Measurements from ENCODE around the gene CYP4F11. TPM values are rescaled to one million over a fixed set of nuclear protein-coding genes. Genes with fewer than 3 reads are reported as not detected.
"Not testable (repeated sequence)": the region's sequence is repeated elsewhere in the genome, so short reads cannot be mapped to it uniquely, and the experiment has no call there.

CYP4F11 gene
- total RNA-seq, 1 donor from 2014 or later = not detected

DNA sequence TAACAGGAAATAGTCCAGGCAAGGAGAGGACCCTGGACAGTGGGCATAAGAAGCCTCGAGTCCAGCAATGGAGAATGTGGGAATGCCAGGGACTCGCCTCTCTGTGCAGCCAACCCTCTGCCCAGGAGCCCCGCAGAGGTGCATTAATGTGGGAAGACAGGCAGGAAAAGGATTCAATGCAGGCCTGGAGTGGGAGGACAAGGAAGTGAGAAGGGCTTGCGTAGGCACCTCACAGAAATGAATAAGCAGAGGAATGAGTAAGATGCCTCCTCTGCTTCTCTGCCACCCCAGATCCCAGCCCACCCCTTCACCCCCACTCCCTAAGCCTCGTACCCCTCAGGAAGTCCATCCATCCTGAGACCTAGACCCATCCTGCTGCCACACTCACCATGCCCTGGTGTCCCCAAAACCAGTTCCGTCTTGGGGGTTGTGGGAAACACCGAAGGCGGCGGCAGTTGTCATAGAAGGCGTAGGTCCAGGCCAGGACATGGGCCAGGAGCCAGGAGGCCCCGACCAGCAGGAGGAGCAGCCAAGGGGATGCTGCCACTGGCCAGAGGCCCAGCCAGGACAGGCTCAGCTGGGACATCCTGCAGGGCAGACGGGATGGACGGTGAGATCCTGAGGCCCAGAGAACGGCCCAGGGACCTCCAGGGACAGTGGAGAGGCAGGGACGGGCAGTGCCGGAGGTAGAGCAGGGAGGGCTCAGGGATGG, 37.1 kb downstream of the CYP4F11 start:
- no peak overlapping the region for H3K4me3 ChIP-seq (ENCODE audit: low read depth, low read length)
- no peak for DNase-seq (ENCODE audit: low read depth)
- TF ChIP-seq, protein P1, sequence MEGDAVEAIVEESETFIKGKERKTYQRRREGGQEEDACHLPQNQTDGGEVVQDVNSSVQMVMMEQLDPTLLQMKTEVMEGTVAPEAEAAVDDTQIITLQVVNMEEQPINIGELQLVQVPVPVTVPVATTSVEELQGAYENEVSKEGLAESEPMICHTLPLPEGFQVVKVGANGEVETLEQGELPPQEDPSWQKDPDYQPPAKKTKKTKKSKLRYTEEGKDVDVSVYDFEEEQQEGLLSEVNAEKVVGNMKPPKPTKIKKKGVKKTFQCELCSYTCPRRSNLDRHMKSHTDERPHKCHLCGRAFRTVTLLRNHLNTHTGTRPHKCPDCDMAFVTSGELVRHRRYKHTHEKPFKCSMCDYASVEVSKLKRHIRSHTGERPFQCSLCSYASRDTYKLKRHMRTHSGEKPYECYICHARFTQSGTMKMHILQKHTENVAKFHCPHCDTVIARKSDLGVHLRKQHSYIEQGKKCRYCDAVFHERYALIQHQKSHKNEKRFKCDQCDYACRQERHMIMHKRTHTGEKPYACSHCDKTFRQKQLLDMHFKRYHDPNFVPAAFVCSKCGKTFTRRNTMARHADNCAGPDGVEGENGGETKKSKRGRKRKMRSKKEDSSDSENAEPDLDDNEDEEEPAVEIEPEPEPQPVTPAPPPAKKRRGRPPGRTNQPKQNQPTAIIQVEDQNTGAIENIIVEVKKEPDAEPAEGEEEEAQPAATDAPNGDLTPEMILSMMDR (conservative IDR thresholded peaks at IDR 0.05; ENCODE audit: low read depth, low read length) = no peak

DNA sequence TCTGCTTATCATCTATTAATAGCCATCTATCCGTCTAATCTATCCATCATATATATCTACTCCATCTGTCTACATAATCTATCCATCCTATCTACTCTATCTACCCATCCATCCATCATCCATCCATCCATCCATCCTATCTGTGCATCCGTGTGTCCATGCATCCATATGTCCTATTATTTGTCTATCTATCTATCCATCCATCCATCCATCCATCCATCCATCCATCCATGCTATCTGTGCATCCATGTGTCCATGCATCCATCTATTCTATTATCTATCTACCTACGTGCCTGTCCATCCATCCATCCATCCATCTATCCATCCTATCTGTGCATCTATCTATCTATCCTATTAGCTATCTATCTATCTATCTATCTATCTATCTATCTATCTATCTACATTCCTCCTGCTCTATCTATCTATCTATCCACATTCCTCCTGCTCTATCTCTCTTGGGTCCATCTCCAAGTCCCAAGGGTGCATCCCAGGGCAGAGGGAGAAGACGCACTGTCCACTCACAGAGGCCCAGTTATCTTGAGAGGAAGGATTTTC, 38.4 kb downstream of the CYP4F11 start:
- no peak overlapping the region for H3K4me3 ChIP-seq (ENCODE audit: low read depth, low read length)
- TF ChIP-seq, protein P1 (conservative IDR thresholded peaks at IDR 0.05; ENCODE audit: low read depth, low read length) = no peak
- DNase-seq (ENCODE audit: low read depth) = no peak

DNA sequence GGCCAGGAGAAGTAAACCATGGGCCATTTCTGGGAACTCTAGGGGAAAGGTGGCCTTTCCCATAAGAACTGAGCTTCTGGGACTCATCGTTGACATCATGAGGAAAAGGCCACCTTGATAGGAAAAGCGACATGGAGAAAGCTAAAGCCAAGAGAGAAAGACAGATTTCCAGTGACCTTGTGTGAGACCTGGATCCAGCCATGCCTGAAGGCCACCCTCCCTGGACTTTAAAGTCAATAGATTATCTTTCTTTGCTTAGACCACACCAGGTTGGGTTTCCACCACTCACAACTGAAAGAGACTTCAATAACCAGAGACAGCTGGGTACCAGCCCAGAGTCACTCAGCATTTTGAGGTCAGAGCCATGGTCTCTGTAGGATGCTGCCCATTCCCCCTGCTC, 40.0 kb downstream of the CYP4F11 start:
- H3K4me3 ChIP-seq (ENCODE audit: low read depth, low read length) = no peak overlapping the region
- TF ChIP-seq, protein P1 (conservative IDR thresholded peaks at IDR 0.05; ENCODE audit: low read depth, low read length) = no peak
- no peak for DNase-seq (ENCODE audit: low read depth)

DNA sequence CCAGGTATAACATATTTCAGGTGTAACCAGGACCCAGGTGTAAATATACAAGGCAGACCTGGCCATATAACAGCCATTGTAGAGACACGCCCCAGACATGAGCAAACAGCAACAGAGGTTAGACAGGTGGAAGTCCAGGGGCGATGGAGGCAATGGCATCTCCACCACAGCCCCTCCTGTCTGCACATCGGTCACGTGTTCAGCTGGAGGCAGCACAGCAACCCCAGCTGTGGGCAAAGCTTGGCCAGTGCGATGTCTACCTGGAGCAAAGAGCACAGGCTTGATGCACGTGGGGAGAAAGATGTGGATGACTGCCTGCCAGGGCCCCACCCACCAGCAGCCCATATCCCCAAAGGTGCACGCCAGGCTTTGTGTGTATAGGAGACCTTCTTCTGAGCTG, 40.9 kb downstream of the CYP4F11 start:
- no peak for DNase-seq (ENCODE audit: low read depth)
- H3K4me3 ChIP-seq (ENCODE audit: low read depth, low read length) = no peak overlapping the region
- TF ChIP-seq, protein P1 (conservative IDR thresholded peaks at IDR 0.05; ENCODE audit: low read depth, low read length) = no peak

DNA sequence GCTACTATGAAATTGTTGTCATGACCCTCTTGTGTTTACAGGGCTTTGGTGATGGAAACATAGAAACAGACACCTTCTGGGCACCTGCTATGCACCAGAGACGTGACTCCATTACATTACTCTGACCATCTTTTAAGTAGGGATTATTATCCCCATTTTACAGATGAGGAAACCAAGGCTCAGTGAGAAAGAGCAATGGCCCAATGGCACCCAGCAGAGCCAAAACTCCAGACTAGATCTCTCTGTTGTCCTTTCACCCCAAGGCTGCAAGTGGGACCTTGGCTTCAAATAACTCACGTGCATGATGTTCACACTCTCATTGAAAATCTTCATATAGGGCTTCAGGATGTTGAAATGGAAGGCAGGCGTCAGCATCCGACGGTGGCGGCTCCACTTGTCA, 42.3 kb downstream of the CYP4F11 start:
- no peak for DNase-seq (ENCODE audit: low read depth)
- H3K4me3 ChIP-seq (ENCODE audit: low read depth, low read length) = no peak overlapping the region
- TF ChIP-seq, protein P1 (conservative IDR thresholded peaks at IDR 0.05; ENCODE audit: low read depth, low read length) = no peak

DNA sequence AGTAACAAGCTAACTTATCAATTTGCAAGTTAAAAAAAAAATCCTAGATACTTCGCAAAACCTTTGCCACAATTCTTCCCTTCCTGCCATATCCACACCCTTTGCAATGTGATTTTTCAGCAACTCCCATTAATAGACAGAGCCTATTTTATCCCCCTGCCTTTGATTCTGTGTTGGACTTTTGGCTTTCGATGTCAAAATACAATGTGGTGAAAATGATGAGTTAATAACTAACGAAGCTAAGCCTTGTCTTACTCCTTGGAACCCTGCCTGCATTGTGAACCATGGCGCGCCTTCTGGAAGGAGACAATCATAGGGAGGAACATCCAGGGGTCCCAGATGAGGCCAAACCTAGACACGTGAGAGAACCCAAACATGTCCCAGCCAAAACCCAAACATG, 42.9 kb downstream of the CYP4F11 start:
- TF ChIP-seq, protein P1 (conservative IDR thresholded peaks at IDR 0.05; ENCODE audit: low read depth, low read length) = no peak
- H3K4me3 ChIP-seq (ENCODE audit: low read depth, low read length) = no peak overlapping the region
- no peak for DNase-seq (ENCODE audit: low read depth)

DNA sequence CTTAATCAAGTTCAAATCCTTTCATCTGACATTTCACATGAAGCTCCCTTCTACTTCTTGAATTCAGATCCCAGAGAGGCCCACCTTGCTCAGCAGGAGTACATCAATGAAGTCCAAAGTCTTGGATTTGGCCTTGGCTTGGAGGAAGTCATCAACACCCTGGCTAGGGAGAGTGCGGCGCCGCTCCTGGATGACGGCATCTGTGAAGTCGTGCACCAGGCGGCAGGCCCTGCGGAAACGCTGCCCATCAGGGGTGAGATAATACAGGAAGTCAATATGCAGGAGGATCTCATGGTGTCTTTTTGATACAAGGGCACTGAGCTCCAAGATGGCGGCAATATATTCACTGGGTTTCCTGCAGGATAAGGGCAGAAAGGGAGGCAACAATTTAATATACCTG, 45.0 kb downstream of the CYP4F11 start:
- DNase-seq (ENCODE audit: low read depth); H3K4me3 ChIP-seq (ENCODE audit: low read depth, low read length): not testable (repeated sequence)

Data from epithelial cell of proximal tubule (primary cell).